Gastrocnemius medialis (tissue), 4 donors: Measurements from ENCODE around the gene ZNG1A.
"Not testable (repeated sequence)": the region's sequence is repeated elsewhere in the genome, so short reads cannot be mapped to it uniquely, and the experiment has no call there.

Experiments used
- CTCF ChIP-seq, 5 experiments: fragments of 450-650 bp in 3 of 5; fragments of 200-600 bp in 2 of 5; sonication (generic) in 2 of 5; IDR thresholded peaks in 4 of 5; conservative IDR thresholded peaks in 1 of 5; 1 replicate in 4 of 5; 2 replicates in 1 of 5; pipeline ENCODE4 v1.5.1; 2016 to 2019; ENCODE audit warnings: antibody characterized with exemption in 5 of 5, mild to moderate bottlenecking in 3 of 5, moderate library complexity in 3 of 5
- POLR2A ChIP-seq, 2 donors: fragments of 450-650 bp; IDR thresholded peaks; one replicate each; pipeline ENCODE4 v1.6.1; 2017; ENCODE audit warnings: antibody characterized with exemption in 2 of 2, mild to moderate bottlenecking in 2 of 2, moderate library complexity in 2 of 2

DNA sequence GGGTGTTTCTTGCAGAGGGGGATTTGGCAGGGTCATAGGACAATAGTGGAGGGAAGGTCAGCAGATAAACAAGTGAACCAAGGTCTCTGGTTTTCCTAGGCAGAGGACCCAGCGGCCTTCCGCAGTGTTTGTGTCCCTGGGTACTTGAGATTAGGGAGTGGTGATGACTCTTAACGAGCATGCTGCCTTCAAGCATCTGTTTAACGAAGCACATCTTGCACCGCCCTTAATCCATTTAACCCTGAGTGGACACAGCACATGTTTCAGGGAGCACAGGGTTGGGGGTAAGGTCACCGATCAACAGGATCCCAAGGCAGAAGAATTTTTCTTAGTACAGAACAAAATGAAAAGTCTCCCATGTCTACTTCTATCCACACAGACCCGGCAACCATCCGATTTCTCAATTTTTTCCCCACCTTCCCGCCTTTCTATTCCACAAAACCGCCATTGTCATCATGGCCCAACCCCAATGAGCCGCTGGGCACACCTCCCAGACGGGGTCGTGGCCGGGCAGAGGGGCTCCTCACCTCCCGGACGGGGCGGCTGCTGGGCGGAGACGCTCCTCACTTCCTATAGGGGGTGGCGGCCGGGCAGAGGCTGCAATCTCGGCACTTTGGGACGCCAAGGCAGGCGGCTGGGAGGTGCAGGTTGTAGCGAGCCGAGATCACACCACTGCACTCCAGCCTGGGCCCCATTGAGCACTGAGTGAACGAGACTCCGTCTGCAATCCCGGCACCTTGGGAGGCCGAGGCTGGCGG lies 95.7 kb downstream of the ZNG1A start:
- TF ChIP-seq CTCF (IDR thresholded peaks at IDR 0.05 in 4 of 5, conservative IDR thresholded peaks at IDR 0.05 in 1 of 5); POLR2A (IDR thresholded peaks at IDR 0.05): not testable (repeated sequence)
